Liver (tissue), 9 donors: ENCODE data around the gene LMBR1L. TPM values are rescaled to one million over a fixed set of nuclear protein-coding genes. Genes with fewer than 3 reads are reported as not detected.

ENCODE experiments used
- DNase-seq: peaks from one replicate; pipeline ENCODE4 v3.0.0-alpha.2; 2017; ENCODE audit warnings: low spot score
- H3K27ac ChIP-seq, 2 donors: one replicate each; pipeline ENCODE4 v1.7.0; 2013; ENCODE audit warnings: inconsistent platforms in 2 of 2, low read length in 2 of 2, control low read depth in 1 of 2, low read depth in 1 of 2, mild to moderate bottlenecking in 1 of 2
- H3K27me3 ChIP-seq, 4 donors: one replicate each; pipeline versions ENCODE4 v1.6.1 to v1.7.0; 2013; ENCODE audit warnings: low read length in 3 of 4, inconsistent platforms in 1 of 4, mild to moderate bottlenecking in 1 of 4, moderate library complexity in 1 of 4; ENCODE audit not compliant: control insufficient read depth in 4 of 4, insufficient read depth in 4 of 4
- H3K36me3 ChIP-seq, 4 donors: one replicate each; pipeline versions ENCODE4 v1.6.1 to v1.7.0; 2013; ENCODE audit warnings: low read length in 3 of 4, mild to moderate bottlenecking in 3 of 4, low read depth in 1 of 4, moderate library complexity in 1 of 4; ENCODE audit not compliant: control insufficient read depth in 4 of 4, insufficient read depth in 3 of 4
- H3K4me1 ChIP-seq, 4 donors: one replicate each; pipeline versions ENCODE4 v1.6.1 to v1.7.0; 2013; ENCODE audit warnings: low read length in 3 of 4, mild to moderate bottlenecking in 3 of 4, moderate library complexity in 1 of 4; ENCODE audit not compliant: control insufficient read depth in 4 of 4, insufficient read depth in 4 of 4
- H3K4me3 ChIP-seq, 3 donors: one replicate each; pipeline versions ENCODE4 v1.6.1 to v1.7.0; 2013; ENCODE audit warnings: low read length in 3 of 3, control low read depth in 1 of 3, low read depth in 1 of 3, mild to moderate bottlenecking in 1 of 3
- H3K9ac ChIP-seq, 2 donors: one replicate each; pipeline ENCODE4 v1.7.0; 2013; ENCODE audit warnings: low read length in 2 of 2, mild to moderate bottlenecking in 2 of 2, moderate library complexity in 2 of 2, control low read depth in 1 of 2, low read depth in 1 of 2
- H3K9me3 ChIP-seq, 4 donors: one replicate each; pipeline versions ENCODE4 v1.6.1 to v1.7.0; 2013; ENCODE audit warnings: low read length in 3 of 4; ENCODE audit not compliant: control insufficient read depth in 4 of 4
- EGR1 ChIP-seq, 2 donors: IDR thresholded peaks; 2 replicates each; pipeline ENCODE4 v1.6.1; 2016 to 2018; ENCODE audit warnings: antibody characterized with exemption in 2 of 2, low read depth in 2 of 2
- FOXA1 ChIP-seq: IDR thresholded peaks from 2 replicates; pipeline ENCODE4 v1.6.1; 2016; ENCODE audit warnings: antibody characterized with exemption
- FOXA2 ChIP-seq: IDR thresholded peaks from 2 replicates; pipeline ENCODE4 v1.6.1; 2016; ENCODE audit warnings: antibody characterized with exemption
- GABPA ChIP-seq, 2 donors: IDR thresholded peaks in 1 of 2; conservative IDR thresholded peaks in 1 of 2; 2 replicates each; pipeline ENCODE4 v1.6.1; 2016; ENCODE audit warnings: antibody characterized with exemption in 2 of 2, mild to moderate bottlenecking in 1 of 2, moderate library complexity in 1 of 2
- HNF4A ChIP-seq, 2 donors: conservative IDR thresholded peaks; 2 replicates each; pipeline ENCODE4 v1.6.1; 2016; ENCODE audit warnings: antibody characterized with exemption in 2 of 2, mild to moderate bottlenecking in 2 of 2
- HNF4G ChIP-seq: IDR thresholded peaks from 2 replicates; pipeline ENCODE4 v1.6.1; 2016; ENCODE audit warnings: antibody characterized with exemption
- JUND ChIP-seq, 2 donors: IDR thresholded peaks; 2 replicates each; pipeline ENCODE4 v1.6.1; 2016; ENCODE audit warnings: antibody characterized with exemption in 2 of 2
- NR2F2 ChIP-seq: IDR thresholded peaks from 2 replicates; pipeline ENCODE4 v1.6.1; 2016; ENCODE audit warnings: antibody characterized with exemption
- RAD21 ChIP-seq, 2 donors: IDR thresholded peaks; 2 replicates each; pipeline ENCODE4 v1.6.1; 2016; ENCODE audit warnings: antibody characterized with exemption in 2 of 2, mild to moderate bottlenecking in 2 of 2
- RXRA ChIP-seq, 2 donors: IDR thresholded peaks; 2 replicates each; pipeline ENCODE4 v1.6.1; 2017 to 2018; ENCODE audit warnings: antibody characterized with exemption in 2 of 2, mild to moderate bottlenecking in 1 of 2
- SP1 ChIP-seq: IDR thresholded peaks from 2 replicates; pipeline ENCODE4 v1.6.1; 2018; ENCODE audit warnings: antibody characterized with exemption, mild to moderate bottlenecking
- TAF1 ChIP-seq: conservative IDR thresholded peaks from 2 replicates; pipeline ENCODE4 v1.6.1; 2016; ENCODE audit warnings: antibody characterized with exemption, mild to moderate bottlenecking
- WGBS: extraction: QIAGEN DNeasy Blood & Tissue Kit; methylation state at CpG from one replicate; pipeline ENCODE4 v1.1.7; 2013; 5-methylcytosine and 5-hydroxymethylcytosine counted together
- polyA plus RNA-seq, 2 donors: library from polyadenylated mRNA; stranded (reverse) in 1 of 2; unstranded in 1 of 2; fragments of 200-250 nt in 1 of 2; fragments of >200 nt in 1 of 2; fragmentation: Nextera tagmentation in 1 of 2; extraction: Ambion mirVana in 1 of 2; gene quantifications; one replicate each; pipeline versions ENCODE4 v1.2.1 to v1.2.3, GENCODE V29; 2013 to 2015
- total RNA-seq, 2 donors: library from RNA; depleted of rRNA; stranded (reverse); fragments of >200 nt; gene quantifications; one replicate each; pipeline ENCODE4 v1.2.3, GENCODE V29; 2014
- TF ChIP-seq, protein P1 (sequence below): IDR thresholded peaks from 2 replicates; pipeline ENCODE4 v1.6.1; 2016; ENCODE audit warnings: antibody characterized with exemption
- TF ChIP-seq, protein P2 (sequence below): fragments of 150-350 bp; IDR thresholded peaks from 2 replicates; pipeline ENCODE4 v1.5.1; 2017; ENCODE audit warnings: improper control_type of control experiment, low read depth, low read length; ENCODE audit not compliant: missing input control
- TF ChIP-seq, protein P3 (sequence below): IDR thresholded peaks from 2 replicates; pipeline ENCODE4 v1.6.1; 2016; ENCODE audit warnings: antibody characterized with exemption
- TF ChIP-seq, protein P4 (sequence below): IDR thresholded peaks from 2 replicates; pipeline ENCODE4 v1.6.1; 2016; ENCODE audit warnings: antibody characterized with exemption
- donor health status: healthy.
- donor health status: healthy.
- donor health status: healthy.
- donor health status: healthy.
- donor health status: healthy.

Gene LMBR1L
- total and polyA plus RNA-seq, 4 donors: 9.3 to 23.7 (median 11.8) TPM

DNA sequence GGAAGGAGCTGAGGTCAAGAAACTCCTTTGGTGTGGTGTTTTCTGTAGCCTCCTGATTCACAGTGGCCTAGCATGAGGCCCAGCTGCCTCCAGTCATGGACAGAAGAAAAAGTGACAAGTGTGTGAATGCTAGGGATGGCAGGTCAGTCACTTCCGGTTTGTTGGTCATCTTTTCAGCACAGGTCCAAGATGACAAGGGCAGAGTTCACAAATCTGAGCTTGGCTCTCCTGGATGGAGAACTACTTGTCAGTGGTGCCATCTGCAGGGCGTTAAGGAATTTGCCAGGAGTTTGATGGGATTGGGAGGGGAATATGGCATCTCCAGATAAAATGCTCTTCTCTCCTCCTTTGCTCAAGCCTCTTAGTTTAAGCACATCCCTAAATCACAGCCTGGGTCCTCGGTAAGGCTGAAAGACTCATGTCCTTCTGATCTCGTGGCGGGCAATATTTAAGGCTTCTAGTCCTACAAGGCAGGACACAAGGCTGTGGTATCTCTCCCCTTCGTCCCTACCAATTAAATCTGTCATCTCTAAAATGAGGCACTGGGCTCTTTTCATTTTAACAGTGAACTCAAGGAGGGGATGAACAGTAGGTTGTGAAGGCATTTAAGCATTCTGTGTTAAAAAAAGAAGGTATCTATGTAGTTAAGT is 10.5 kb upstream of the LMBR1L start (continued):
- TF ChIP-seq, protein P1, sequence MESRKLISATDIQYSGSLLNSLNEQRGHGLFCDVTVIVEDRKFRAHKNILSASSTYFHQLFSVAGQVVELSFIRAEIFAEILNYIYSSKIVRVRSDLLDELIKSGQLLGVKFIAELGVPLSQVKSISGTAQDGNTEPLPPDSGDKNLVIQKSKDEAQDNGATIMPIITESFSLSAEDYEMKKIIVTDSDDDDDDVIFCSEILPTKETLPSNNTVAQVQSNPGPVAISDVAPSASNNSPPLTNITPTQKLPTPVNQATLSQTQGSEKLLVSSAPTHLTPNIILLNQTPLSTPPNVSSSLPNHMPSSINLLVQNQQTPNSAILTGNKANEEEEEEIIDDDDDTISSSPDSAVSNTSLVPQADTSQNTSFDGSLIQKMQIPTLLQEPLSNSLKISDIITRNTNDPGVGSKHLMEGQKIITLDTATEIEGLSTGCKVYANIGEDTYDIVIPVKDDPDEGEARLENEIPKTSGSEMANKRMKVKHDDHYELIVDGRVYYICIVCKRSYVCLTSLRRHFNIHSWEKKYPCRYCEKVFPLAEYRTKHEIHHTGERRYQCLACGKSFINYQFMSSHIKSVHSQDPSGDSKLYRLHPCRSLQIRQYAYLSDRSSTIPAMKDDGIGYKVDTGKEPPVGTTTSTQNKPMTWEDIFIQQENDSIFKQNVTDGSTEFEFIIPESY: no peak

DNA sequence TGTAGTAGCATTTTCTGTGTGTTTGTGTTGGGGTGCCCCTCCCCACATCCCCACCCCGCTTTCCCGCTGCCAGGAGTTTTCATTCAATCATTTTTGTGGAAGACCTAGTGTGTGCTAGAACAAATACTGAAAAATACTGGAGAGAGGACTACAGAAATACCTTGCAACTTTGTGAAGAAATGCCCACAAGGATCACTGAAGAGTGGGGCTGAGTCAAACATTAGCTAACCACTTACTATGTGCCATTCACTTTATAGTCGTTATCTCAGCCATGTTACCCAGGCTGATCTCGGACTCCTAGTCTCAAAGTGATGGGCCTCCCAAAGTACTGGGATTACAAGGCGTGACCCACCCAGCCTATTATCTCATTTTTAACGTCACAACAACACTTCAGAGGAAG is 559 bp upstream of the LMBR1L start:
- H3K9ac ChIP-seq: peak overlapping the region in 1 of 2 donors; percentile 81
- H3K4me1 ChIP-seq: peaks cover 5 to 22% (median 14%) of the 10 kb centered on the region in 4 donors
- TF ChIP-seq HNF4G (no peak), GABPA (IDR thresholded peaks at IDR 0.05 in 1 of 2, conservative IDR thresholded peaks at IDR 0.05 in 1 of 2) (no peak), FOXA2 (no peak), RXRA (IDR thresholded peaks at IDR 0.05) (no peak), FOXA1 (no peak), EGR1 (IDR thresholded peaks at IDR 0.05; ENCODE audit: low read depth in 2 of 2) (no peak), NR2F2 (no peak)
- TF ChIP-seq, protein P1: no peak
- TF ChIP-seq, protein P2, sequence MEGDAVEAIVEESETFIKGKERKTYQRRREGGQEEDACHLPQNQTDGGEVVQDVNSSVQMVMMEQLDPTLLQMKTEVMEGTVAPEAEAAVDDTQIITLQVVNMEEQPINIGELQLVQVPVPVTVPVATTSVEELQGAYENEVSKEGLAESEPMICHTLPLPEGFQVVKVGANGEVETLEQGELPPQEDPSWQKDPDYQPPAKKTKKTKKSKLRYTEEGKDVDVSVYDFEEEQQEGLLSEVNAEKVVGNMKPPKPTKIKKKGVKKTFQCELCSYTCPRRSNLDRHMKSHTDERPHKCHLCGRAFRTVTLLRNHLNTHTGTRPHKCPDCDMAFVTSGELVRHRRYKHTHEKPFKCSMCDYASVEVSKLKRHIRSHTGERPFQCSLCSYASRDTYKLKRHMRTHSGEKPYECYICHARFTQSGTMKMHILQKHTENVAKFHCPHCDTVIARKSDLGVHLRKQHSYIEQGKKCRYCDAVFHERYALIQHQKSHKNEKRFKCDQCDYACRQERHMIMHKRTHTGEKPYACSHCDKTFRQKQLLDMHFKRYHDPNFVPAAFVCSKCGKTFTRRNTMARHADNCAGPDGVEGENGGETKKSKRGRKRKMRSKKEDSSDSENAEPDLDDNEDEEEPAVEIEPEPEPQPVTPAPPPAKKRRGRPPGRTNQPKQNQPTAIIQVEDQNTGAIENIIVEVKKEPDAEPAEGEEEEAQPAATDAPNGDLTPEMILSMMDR: no peak
- peak overlapping the region; percentile 95 to 96 for H3K27ac ChIP-seq
- no peak for DNase-seq
- no peaks in the 10 kb centered on the region for H3K36me3 ChIP-seq
- 50% methylated on average over 6 of the region's 6 CpGs for WGBS
- H3K27me3 ChIP-seq: no peaks in the 10 kb centered on the region
- peak overlapping the region in 1 of 3 donors; percentile 80 for H3K4me3 ChIP-seq
- H3K9me3 ChIP-seq: no peaks in the 10 kb centered on the region

DNA sequence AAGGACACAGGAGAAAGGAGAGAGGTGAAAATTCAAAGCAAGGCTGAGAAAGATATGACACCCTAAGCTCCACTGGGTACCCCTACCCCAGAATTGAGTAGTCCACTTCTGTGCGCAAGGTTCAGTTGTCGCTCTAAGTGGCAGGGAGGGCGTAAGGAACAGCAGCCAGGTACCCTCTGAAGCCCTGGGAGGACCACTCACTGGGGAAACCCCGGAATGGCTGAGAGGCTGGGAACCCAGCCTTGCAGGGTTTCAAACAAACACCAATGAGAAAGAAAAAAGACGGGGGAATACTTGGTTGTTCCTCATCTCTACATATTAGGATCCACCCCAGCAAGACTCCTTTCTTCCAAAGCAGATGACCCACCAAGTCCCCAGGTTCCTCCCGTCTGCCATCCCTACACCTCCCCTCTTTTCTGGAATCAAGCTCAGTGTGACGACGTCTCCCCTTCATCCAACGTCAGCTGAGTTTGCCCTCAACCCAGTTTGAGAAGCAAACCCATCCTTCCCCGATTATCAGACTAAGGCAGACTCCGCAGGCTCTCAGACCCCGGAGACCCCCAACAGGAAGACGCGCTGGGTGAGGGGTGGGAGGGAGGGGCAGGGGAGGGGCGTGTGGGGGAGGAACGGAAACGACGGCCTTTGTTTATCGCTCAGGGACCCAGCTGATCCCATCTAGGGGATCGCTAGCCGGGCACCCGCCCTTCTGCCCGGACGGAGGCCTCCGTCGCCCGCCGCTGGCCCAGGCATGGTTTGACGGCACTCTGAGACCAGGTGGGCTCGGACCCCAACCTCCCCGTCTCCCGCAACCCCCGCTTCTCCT is 795 bp downstream of the LMBR1L start:
- H3K4me1 ChIP-seq: peaks cover 5 to 22% (median 14%) of the 10 kb centered on the region in 4 donors
- peak overlapping the region; percentile 36 to 81 for H3K9ac ChIP-seq
- no peaks in the 10 kb centered on the region for H3K27me3 ChIP-seq
- peaks cover 0 to 7% (median 2%) of the 10 kb centered on the region in 4 donors for H3K36me3 ChIP-seq
- H3K4me3 ChIP-seq: peak overlapping the region; percentile 80 to 93 (median 90)
- 7% methylated on average over 33 of the region's 33 CpGs for WGBS
- peak overlapping the region; percentile 95 to 96 for H3K27ac ChIP-seq
- no peak for DNase-seq
- H3K9me3 ChIP-seq: no peaks in the 10 kb centered on the region
- TF ChIP-seq EGR1 (IDR thresholded peaks at IDR 0.05; ENCODE audit: low read depth in 2 of 2) (no peak), SP1 (no peak), HNF4A (conservative IDR thresholded peaks at IDR 0.05) (no peak), TAF1 (no peak), RAD21 (IDR thresholded peaks at IDR 0.05) (no peak), NR2F2 (no peak), GABPA (IDR thresholded peaks at IDR 0.05 in 1 of 2, conservative IDR thresholded peaks at IDR 0.05 in 1 of 2) (no peak), JUND (IDR thresholded peaks at IDR 0.05) (no peak)
- TF ChIP-seq, protein P2: no peak
- TF ChIP-seq, protein P1: no peak
- TF ChIP-seq, protein P3, sequence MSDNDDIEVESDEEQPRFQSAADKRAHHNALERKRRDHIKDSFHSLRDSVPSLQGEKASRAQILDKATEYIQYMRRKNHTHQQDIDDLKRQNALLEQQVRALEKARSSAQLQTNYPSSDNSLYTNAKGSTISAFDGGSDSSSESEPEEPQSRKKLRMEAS: no peak
- TF ChIP-seq, protein P4, sequence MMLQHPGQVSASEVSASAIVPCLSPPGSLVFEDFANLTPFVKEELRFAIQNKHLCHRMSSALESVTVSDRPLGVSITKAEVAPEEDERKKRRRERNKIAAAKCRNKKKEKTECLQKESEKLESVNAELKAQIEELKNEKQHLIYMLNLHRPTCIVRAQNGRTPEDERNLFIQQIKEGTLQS: no peak
